GM23338 (cell line): ENCODE data around the gene DSE. TPM values are rescaled to one million over a fixed set of nuclear protein-coding genes. Genes with fewer than 3 reads are reported as not detected.

Experiments used
- ATAC-seq: fragments of 200-7000 bp; cut with Tn5 transposase; 3 replicates; pipeline ENCODE4 v1.9.1; 2020
- DNase-seq: peaks from one replicate; pipeline ENCODE4 v3.0.0-alpha.2; 2015; ENCODE audit warnings: low spot score
- H2AFZ ChIP-seq: fragments of 200-600 bp; sonication (generic); 2 replicates; pipeline ENCODE4 v1.8.0; 2016; ENCODE audit warnings: antibody characterized with exemption, mild to moderate bottlenecking, moderate library complexity
- H3F3A ChIP-seq: fragments of 200-600 bp; sonication (generic); replicated peaks from 2 replicates; pipeline ENCODE4 v1.8.0; 2017; ENCODE audit warnings: antibody characterized with exemption, mixed run types, low read depth
- H3K27ac ChIP-seq: fragments of 200-600 bp; sonication (generic); 2 replicates; pipeline ENCODE4 v1.6.1; 2016; ENCODE audit warnings: low read depth
- H3K27me3 ChIP-seq: fragments of 200-600 bp; sonication (generic); 2 replicates; pipeline ENCODE4 v1.8.0; 2016; ENCODE audit warnings: mild to moderate bottlenecking, mixed run types, moderate library complexity; ENCODE audit not compliant: insufficient read depth
- H3K36me3 ChIP-seq: fragments of 200-600 bp; sonication (generic); 2 replicates; pipeline ENCODE4 v1.8.0; 2016; ENCODE audit warnings: mild to moderate bottlenecking; ENCODE audit not compliant: insufficient read depth
- H3K4me1 ChIP-seq: fragments of 200-600 bp; sonication (generic); 2 replicates; pipeline ENCODE4 v1.8.0; 2016; ENCODE audit warnings: mild to moderate bottlenecking, moderate library complexity; ENCODE audit not compliant: insufficient read depth
- H3K4me2 ChIP-seq: fragments of 200-600 bp; sonication (generic); 2 replicates; pipeline ENCODE4 v1.7.1; 2017; ENCODE audit warnings: mixed run types
- H3K4me3 ChIP-seq: fragments of 200-600 bp; sonication (generic); 2 replicates; pipeline ENCODE4 v1.6.1; 2016; ENCODE audit warnings: mixed run types
- H3K79me2 ChIP-seq: fragments of 200-600 bp; sonication (generic); replicated peaks from 2 replicates; pipeline ENCODE4 v1.8.0; 2017; ENCODE audit warnings: mild to moderate bottlenecking; ENCODE audit not compliant: insufficient read depth
- H3K9me2 ChIP-seq: fragments of 200-600 bp; sonication (generic); 2 replicates; pipeline ENCODE4 v1.8.0; 2017; ENCODE audit not compliant: insufficient read depth
- H4K20me1 ChIP-seq: fragments of 200-600 bp; sonication (generic); replicated peaks from 2 replicates; pipeline ENCODE4 v1.8.0; 2017; ENCODE audit warnings: mild to moderate bottlenecking; ENCODE audit not compliant: insufficient read depth
- H3K27ac Mint-ChIP-seq: 2 replicates; pipeline ENCODE4 v1.8.0; 2020; ENCODE audit warnings: inconsistent platforms, mild to moderate bottlenecking, moderate library complexity, mixed read lengths
- H3K27me3 Mint-ChIP-seq: 3 replicates; pipeline ENCODE4 v1.8.0; 2022; ENCODE audit warnings: low read depth, mild to moderate bottlenecking, moderate library complexity, mixed read lengths, inconsistent platforms; ENCODE audit not compliant: insufficient read depth, poor library complexity
- H3K36me3 Mint-ChIP-seq: 3 replicates; pipeline ENCODE4 v1.8.0; 2021; ENCODE audit warnings: low read depth, mild to moderate bottlenecking, inconsistent platforms, moderate library complexity, mixed read lengths
- H3K4me1 Mint-ChIP-seq: 3 replicates; pipeline ENCODE4 v1.8.0; 2020; ENCODE audit warnings: mild to moderate bottlenecking, inconsistent platforms, mixed read lengths
- H3K4me3 Mint-ChIP-seq: 3 replicates; pipeline ENCODE4 v1.8.0; 2021; ENCODE audit warnings: moderate library complexity, mild to moderate bottlenecking, inconsistent platforms, mixed read lengths
- H3K9me3 Mint-ChIP-seq: 3 replicates; pipeline ENCODE4 v1.8.0; 2020; ENCODE audit warnings: moderate library complexity, mild to moderate bottlenecking, inconsistent platforms, mixed read lengths
- CREB1 ChIP-seq: fragments of 250-450 bp; sonication (Bioruptor Pico); IDR thresholded peaks from 2 replicates; pipeline ENCODE4 v1.5.0; 2020; ENCODE audit warnings: low read depth, mild to moderate bottlenecking, moderate library complexity
- EZH2 ChIP-seq: fragments of 200-600 bp; sonication (generic); IDR thresholded peaks from one replicate; pipeline ENCODE4 v1.8.0; 2017; ENCODE audit warnings: antibody characterized with exemption, mild to moderate bottlenecking, low read depth; ENCODE audit not compliant: unreplicated experiment
- EZH2phosphoT487 ChIP-seq: fragments of 200-600 bp; sonication (generic); IDR thresholded peaks from one replicate; pipeline ENCODE4 v1.8.1; 2018; ENCODE audit warnings: antibody characterized with exemption; ENCODE audit not compliant: unreplicated experiment
- JUNB ChIP-seq: IDR thresholded peaks from one replicate; pipeline ENCODE4 v1.6.1; 2016; ENCODE audit warnings: antibody characterized with exemption; ENCODE audit not compliant: unreplicated experiment
- NANOG ChIP-seq: IDR thresholded peaks from 2 replicates; pipeline ENCODE4 v1.6.1; 2016; ENCODE audit warnings: antibody characterized with exemption, borderline replicate concordance
- POLR2AphosphoS5 ChIP-seq: IDR thresholded peaks from 2 replicates; pipeline ENCODE4 v1.6.1; 2016; ENCODE audit warnings: antibody characterized with exemption, low read depth
- STAT1 ChIP-seq: IDR thresholded peaks from one replicate; pipeline ENCODE4 v1.6.1; 2016; ENCODE audit warnings: antibody characterized with exemption; ENCODE audit not compliant: unreplicated experiment
- ZNF114 ChIP-seq: fragments of 250-450 bp; sonication (Bioruptor Pico); IDR thresholded peaks from 2 replicates; pipeline ENCODE4 v1.5.0; 2020; ENCODE audit warnings: mild to moderate bottlenecking, moderate library complexity
- ZNF331 ChIP-seq: fragments of 250-450 bp; sonication (Bioruptor Pico); IDR thresholded peaks from 2 replicates; pipeline ENCODE4 v1.5.0; 2020; ENCODE audit warnings: low read depth, mild to moderate bottlenecking, moderate library complexity
- polyA plus RNA-seq: library from polyadenylated mRNA; unstranded; fragments of >200 nt; fragmentation: Nextera tagmentation; extraction: Ambion mirVana; gene quantifications from 2 replicates; pipeline ENCODE4 v1.2.1, GENCODE V29; 2016
- total RNA-seq: library from RNA; depleted of rRNA; stranded (reverse); fragments of >200 nt; shearing (Covaris generic); gene quantifications from 2 replicates; pipeline ENCODE4 v1.2.3, GENCODE V29; 2014
- TF ChIP-seq, protein P1 (sequence below): IDR thresholded peaks from one replicate; pipeline ENCODE4 v1.6.1; 2018; ENCODE audit warnings: antibody characterized with exemption; ENCODE audit not compliant: unreplicated experiment
- TF ChIP-seq, protein P2 (sequence below): IDR thresholded peaks from 2 replicates; pipeline ENCODE4 v1.6.1; 2016; ENCODE audit warnings: antibody characterized with exemption
- TF ChIP-seq, protein P3 (sequence below), 2 experiments: fragments of 200-600 bp in 1 of 2; sonication (generic) in 1 of 2; conservative IDR thresholded peaks; 2 replicates each; pipeline versions ENCODE4 v1.5.1 to v1.6.1; 2016 to 2017; ENCODE audit warnings: antibody characterized with exemption in 2 of 2, low read depth in 2 of 2, mild to moderate bottlenecking in 2 of 2, moderate library complexity in 1 of 2

Gene DSE
- total and polyA plus RNA-seq, 2 experiments from 2014 or later = 18.8 to 45.2 TPM

DNA sequence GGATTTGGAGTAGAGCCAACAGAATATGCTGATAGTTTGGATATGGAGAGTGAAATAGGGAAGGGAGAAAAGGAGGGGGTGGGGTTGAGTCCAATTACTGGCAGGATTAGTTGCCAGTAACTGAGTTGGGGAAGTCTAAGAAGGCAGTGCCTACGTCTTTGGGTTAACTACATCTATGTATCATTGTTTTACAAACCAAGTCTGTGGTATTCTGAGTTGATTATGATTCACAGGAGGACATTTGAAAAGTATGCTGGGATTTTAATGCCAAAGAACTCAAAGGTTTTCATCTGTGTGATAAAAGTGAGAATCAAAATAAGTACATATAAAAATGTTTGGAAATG is 14.7 kb downstream of the DSE start (continued):
- TF ChIP-seq, protein P1, sequence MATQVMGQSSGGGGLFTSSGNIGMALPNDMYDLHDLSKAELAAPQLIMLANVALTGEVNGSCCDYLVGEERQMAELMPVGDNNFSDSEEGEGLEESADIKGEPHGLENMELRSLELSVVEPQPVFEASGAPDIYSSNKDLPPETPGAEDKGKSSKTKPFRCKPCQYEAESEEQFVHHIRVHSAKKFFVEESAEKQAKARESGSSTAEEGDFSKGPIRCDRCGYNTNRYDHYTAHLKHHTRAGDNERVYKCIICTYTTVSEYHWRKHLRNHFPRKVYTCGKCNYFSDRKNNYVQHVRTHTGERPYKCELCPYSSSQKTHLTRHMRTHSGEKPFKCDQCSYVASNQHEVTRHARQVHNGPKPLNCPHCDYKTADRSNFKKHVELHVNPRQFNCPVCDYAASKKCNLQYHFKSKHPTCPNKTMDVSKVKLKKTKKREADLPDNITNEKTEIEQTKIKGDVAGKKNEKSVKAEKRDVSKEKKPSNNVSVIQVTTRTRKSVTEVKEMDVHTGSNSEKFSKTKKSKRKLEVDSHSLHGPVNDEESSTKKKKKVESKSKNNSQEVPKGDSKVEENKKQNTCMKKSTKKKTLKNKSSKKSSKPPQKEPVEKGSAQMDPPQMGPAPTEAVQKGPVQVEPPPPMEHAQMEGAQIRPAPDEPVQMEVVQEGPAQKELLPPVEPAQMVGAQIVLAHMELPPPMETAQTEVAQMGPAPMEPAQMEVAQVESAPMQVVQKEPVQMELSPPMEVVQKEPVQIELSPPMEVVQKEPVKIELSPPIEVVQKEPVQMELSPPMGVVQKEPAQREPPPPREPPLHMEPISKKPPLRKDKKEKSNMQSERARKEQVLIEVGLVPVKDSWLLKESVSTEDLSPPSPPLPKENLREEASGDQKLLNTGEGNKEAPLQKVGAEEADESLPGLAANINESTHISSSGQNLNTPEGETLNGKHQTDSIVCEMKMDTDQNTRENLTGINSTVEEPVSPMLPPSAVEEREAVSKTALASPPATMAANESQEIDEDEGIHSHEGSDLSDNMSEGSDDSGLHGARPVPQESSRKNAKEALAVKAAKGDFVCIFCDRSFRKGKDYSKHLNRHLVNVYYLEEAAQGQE = no peak
- TF ChIP-seq POLR2AphosphoS5 (no peak), ZNF331 (CRISPR knock-in tag) (no peak), EZH2 (no peak), CREB1 (CRISPR knock-in tag) (no peak), NANOG (no peak), STAT1 (no peak)

DNA sequence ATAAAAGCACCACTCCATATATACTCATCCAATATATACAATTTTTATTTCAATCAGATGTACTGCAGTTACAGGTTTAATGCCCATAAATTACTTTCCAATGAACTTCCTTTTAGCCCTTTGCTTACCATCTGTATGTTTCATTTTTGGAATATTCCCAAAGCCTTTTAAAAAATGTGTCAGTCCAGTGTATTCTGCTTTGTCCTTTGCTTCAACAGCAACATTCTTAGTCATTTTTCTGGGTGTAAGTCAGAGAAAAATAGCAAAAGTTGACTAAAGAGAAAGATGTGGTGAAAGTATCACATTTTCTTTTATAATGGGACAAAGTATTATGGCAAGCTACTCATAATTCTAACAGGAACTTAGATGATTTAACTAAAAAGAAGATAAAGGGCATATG is 15.2 kb downstream of the DSE start:
- ATAC-seq = no peak
- no peaks in the 10 kb centered on the region for H3K36me3 Mint-ChIP-seq
- Histone ChIP-seq H3K9me2 (no peaks in the 10 kb centered on the region), H3K36me3 (no peaks in the 10 kb centered on the region), H4K20me1 (peaks cover 5% of the 10 kb centered on the region), H2AFZ (no peak overlapping the region), H3K27me3 (no peaks in the 10 kb centered on the region), H3K4me1 (peaks cover 20% of the 10 kb centered on the region), H3K4me2 (no peak overlapping the region), H3F3A (no peaks in the 10 kb centered on the region), H3K79me2 (peaks cover 87% of the 10 kb centered on the region), H3K27ac (no peak overlapping the region), H3K4me3 (no peak overlapping the region)
- H3K27me3 Mint-ChIP-seq = peaks cover 3% of the 10 kb centered on the region
- peaks cover 41% of the 10 kb centered on the region for H3K4me1 Mint-ChIP-seq
- H3K4me3 Mint-ChIP-seq = no peak overlapping the region
- no peaks in the 10 kb centered on the region for H3K9me3 Mint-ChIP-seq
- H3K27ac Mint-ChIP-seq = no peak overlapping the region
- DNase-seq = no peak
- TF ChIP-seq ZNF114 (CRISPR knock-in tag) (no peak), EZH2phosphoT487 (no peak), ZNF331 (CRISPR knock-in tag) (no peak), NANOG (no peak), JUNB (no peak), STAT1 (no peak), CREB1 (CRISPR knock-in tag) (no peak)
- TF ChIP-seq, protein P2, sequence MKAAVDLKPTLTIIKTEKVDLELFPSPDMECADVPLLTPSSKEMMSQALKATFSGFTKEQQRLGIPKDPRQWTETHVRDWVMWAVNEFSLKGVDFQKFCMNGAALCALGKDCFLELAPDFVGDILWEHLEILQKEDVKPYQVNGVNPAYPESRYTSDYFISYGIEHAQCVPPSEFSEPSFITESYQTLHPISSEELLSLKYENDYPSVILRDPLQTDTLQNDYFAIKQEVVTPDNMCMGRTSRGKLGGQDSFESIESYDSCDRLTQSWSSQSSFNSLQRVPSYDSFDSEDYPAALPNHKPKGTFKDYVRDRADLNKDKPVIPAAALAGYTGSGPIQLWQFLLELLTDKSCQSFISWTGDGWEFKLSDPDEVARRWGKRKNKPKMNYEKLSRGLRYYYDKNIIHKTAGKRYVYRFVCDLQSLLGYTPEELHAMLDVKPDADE = no peak
- TF ChIP-seq, protein P1 = no peak
- TF ChIP-seq, protein P3, sequence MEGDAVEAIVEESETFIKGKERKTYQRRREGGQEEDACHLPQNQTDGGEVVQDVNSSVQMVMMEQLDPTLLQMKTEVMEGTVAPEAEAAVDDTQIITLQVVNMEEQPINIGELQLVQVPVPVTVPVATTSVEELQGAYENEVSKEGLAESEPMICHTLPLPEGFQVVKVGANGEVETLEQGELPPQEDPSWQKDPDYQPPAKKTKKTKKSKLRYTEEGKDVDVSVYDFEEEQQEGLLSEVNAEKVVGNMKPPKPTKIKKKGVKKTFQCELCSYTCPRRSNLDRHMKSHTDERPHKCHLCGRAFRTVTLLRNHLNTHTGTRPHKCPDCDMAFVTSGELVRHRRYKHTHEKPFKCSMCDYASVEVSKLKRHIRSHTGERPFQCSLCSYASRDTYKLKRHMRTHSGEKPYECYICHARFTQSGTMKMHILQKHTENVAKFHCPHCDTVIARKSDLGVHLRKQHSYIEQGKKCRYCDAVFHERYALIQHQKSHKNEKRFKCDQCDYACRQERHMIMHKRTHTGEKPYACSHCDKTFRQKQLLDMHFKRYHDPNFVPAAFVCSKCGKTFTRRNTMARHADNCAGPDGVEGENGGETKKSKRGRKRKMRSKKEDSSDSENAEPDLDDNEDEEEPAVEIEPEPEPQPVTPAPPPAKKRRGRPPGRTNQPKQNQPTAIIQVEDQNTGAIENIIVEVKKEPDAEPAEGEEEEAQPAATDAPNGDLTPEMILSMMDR (conservative IDR thresholded peaks at IDR 0.05; ENCODE audit: low read depth in 2 of 2) = no peak
